Trophoblast cell (in vitro differentiated cells and primary cell): ENCODE results near the gene RPL11. TPM values are rescaled to one million over a fixed set of nuclear protein-coding genes. Genes with fewer than 3 reads are reported as not detected.

Experiments used
- DNase-seq, 2 donors: peaks; one replicate each; pipeline ENCODE4 v3.0.0-alpha.2; 2016
- H2AFZ ChIP-seq: 2 replicates; pipeline ENCODE4 v1.6.1; 2013; ENCODE audit warnings: low read length, moderate library complexity, mild to moderate bottlenecking; ENCODE audit not compliant: insufficient read depth, poor library complexity
- H2AK5ac ChIP-seq: 2 replicates; pipeline ENCODE4 v1.6.1; 2013; ENCODE audit warnings: mild to moderate bottlenecking, low read length
- H2BK120ac ChIP-seq: 2 replicates; pipeline ENCODE4 v1.6.1; 2013; ENCODE audit warnings: low read length, mild to moderate bottlenecking, moderate library complexity; ENCODE audit not compliant: insufficient read depth, poor library complexity
- H2BK12ac ChIP-seq: 2 replicates; pipeline ENCODE4 v1.6.1; 2013; ENCODE audit warnings: mild to moderate bottlenecking, low read length, moderate library complexity
- H2BK5ac ChIP-seq: 2 replicates; pipeline ENCODE4 v1.6.1; 2013; ENCODE audit warnings: low read length, low read depth, moderate library complexity, mild to moderate bottlenecking; ENCODE audit not compliant: poor library complexity
- H3K14ac ChIP-seq: 2 replicates; pipeline ENCODE4 v1.6.1; 2013; ENCODE audit warnings: mild to moderate bottlenecking, low read length
- H3K18ac ChIP-seq: 2 replicates; pipeline ENCODE4 v1.6.1; 2013; ENCODE audit warnings: mild to moderate bottlenecking, low read length
- H3K23ac ChIP-seq: 2 replicates; pipeline ENCODE4 v1.6.1; 2013; ENCODE audit warnings: low read length
- H3K27ac ChIP-seq: 2 replicates; pipeline ENCODE4 v1.5.1; 2013; ENCODE audit warnings: low read depth, mild to moderate bottlenecking, inconsistent platforms, low read length, moderate library complexity
- H3K27me3 ChIP-seq: 2 replicates; pipeline ENCODE4 v1.6.1; 2013; ENCODE audit warnings: inconsistent platforms, mild to moderate bottlenecking, low read length, moderate library complexity; ENCODE audit not compliant: insufficient read depth
- H3K36me3 ChIP-seq, 2 experiments: 1 replicate in 1 of 2; 2 replicates in 1 of 2; pipeline ENCODE4 v1.6.1; 2013; ENCODE audit warnings: low read length in 2 of 2, mild to moderate bottlenecking in 2 of 2, moderate library complexity in 1 of 2; ENCODE audit not compliant: insufficient read depth in 2 of 2, control insufficient read depth in 1 of 2
- H3K4ac ChIP-seq: 2 replicates; pipeline ENCODE4 v1.6.1; 2013; ENCODE audit warnings: low read depth, mild to moderate bottlenecking, low read length, moderate library complexity
- H3K4me1 ChIP-seq, 2 experiments: 1 replicate in 1 of 2; 2 replicates in 1 of 2; pipeline ENCODE4 v1.6.1; 2013; ENCODE audit warnings: low read length in 2 of 2, mild to moderate bottlenecking in 2 of 2, moderate library complexity in 1 of 2; ENCODE audit not compliant: insufficient read depth in 2 of 2, control insufficient read depth in 1 of 2
- H3K4me2 ChIP-seq: 2 replicates; pipeline ENCODE4 v1.6.1; 2013; ENCODE audit warnings: inconsistent platforms, mild to moderate bottlenecking, low read length, moderate library complexity
- H3K4me3 ChIP-seq: 2 replicates; pipeline ENCODE4 v1.5.1; 2013; ENCODE audit warnings: mild to moderate bottlenecking, low read depth, low read length, inconsistent platforms
- H3K79me1 ChIP-seq: one replicate; pipeline ENCODE4 v1.6.1; 2013; ENCODE audit warnings: low read length
- H3K79me2 ChIP-seq: 2 replicates; pipeline ENCODE4 v1.6.1; 2013; ENCODE audit warnings: low read length, mild to moderate bottlenecking; ENCODE audit not compliant: control insufficient read depth, insufficient read depth, poor library complexity
- H3K9ac ChIP-seq: 2 replicates; pipeline ENCODE4 v1.6.1; 2013; ENCODE audit warnings: mild to moderate bottlenecking, low read length
- H3K9me3 ChIP-seq: 2 replicates; pipeline ENCODE4 v1.6.1; 2013; ENCODE audit warnings: low read depth, mild to moderate bottlenecking, control low read depth, inconsistent platforms, low read length; ENCODE audit not compliant: insufficient read depth
- H4K12ac ChIP-seq: 2 replicates; pipeline ENCODE4 v1.6.1; 2013; ENCODE audit warnings: low read depth, mild to moderate bottlenecking, low read length, moderate library complexity
- H4K8ac ChIP-seq: 2 replicates; pipeline ENCODE4 v1.6.1; 2013; ENCODE audit warnings: low read depth, mild to moderate bottlenecking, low read length, moderate library complexity
- H4K91ac ChIP-seq: one replicate; pipeline ENCODE4 v1.6.1; 2013; ENCODE audit warnings: low read depth, mild to moderate bottlenecking, low read length, moderate library complexity
- WGBS: extraction: QIAGEN DNeasy Blood & Tissue Kit; methylation state at CpG from one replicate; pipeline ENCODE4 v1.1.7; 2013; ENCODE audit warnings: missing lambda C conversion rate; ENCODE audit not compliant: insufficient read length, insufficient coverage; ENCODE audit errors: extremely low coverage; 5-methylcytosine and 5-hydroxymethylcytosine counted together
- polyA plus RNA-seq: library from polyadenylated mRNA; stranded (reverse); fragments of 200-250 nt; gene quantifications from 2 replicates; pipeline ENCODE4 v1.2.3, GENCODE V29; 2013

RPL11 gene
- polyA plus RNA-seq, result 1,687 and 1,801 TPM in 2 replicates

- peak within 1 kb of the TSS; percentile 95 for H2BK5ac ChIP-seq
- peak within 1 kb of the TSS; percentile 94 for H3K4ac ChIP-seq
- peak within 1 kb of the TSS; percentile 97 for H3K14ac ChIP-seq
- H3K23ac ChIP-seq, result no peak within 1 kb of the TSS
- peak within 1 kb of the TSS; percentile 91 for H4K91ac ChIP-seq
- peak within 1 kb of the TSS; percentile 84 for H4K12ac ChIP-seq
- H3K18ac ChIP-seq, result peak within 1 kb of the TSS; percentile 97
- H2AFZ ChIP-seq, result peak within 1 kb of the TSS; percentile 100
- peaks cover 15% of the 10 kb centered on the region for H3K79me2 ChIP-seq
- no peaks in the 10 kb centered on the region for H3K27me3 ChIP-seq
- H3K4me3 ChIP-seq, result peak within 1 kb of the TSS; percentile 93
- peak within 1 kb of the TSS; percentile 68 for H3K4me2 ChIP-seq
- H2BK120ac ChIP-seq, result peak within 1 kb of the TSS; percentile 67
- peak; percentile 96 to 98 for DNase-seq
- H2BK12ac ChIP-seq, result peak within 1 kb of the TSS; percentile 22
- peaks cover 3 to 5% of the 10 kb centered on the region in 2 experiments for H3K4me1 ChIP-seq
- no peaks in the 10 kb centered on the region for H3K9me3 ChIP-seq
- peaks cover 4% of the 10 kb centered on the region for H3K79me1 ChIP-seq
- H3K36me3 ChIP-seq, result peaks cover 18 to 36% of the 10 kb centered on the region in 2 experiments
- peak within 1 kb of the TSS; percentile 96 for H2AK5ac ChIP-seq
- peak within 1 kb of the TSS; percentile 90 for H3K9ac ChIP-seq
- peak within 1 kb of the TSS; percentile 85 for H3K27ac ChIP-seq
- H4K8ac ChIP-seq, result peak within 1 kb of the TSS; percentile 99
- no CpG with 5 or more reads among the region's 45 CpGs for WGBS
These were observed at the start of gene RPL11 for GRCh38 chr1:23691499-23692307. RPL11 (plus strand) TSS chr1:23691806; CDS start chr1:23691824, 18 bp downstream.

GRCh38 chr1:23643736-23644554 is 47.7 kb upstream of the RPL11 start:
- H3K4me1 ChIP-seq, result no peaks in the 10 kb centered on the region
- H3K4me2 ChIP-seq, result no peak overlapping the region
- H4K12ac ChIP-seq, result no peak overlapping the region
- H3K18ac ChIP-seq, result no peak overlapping the region
- WGBS, result no CpG with 5 or more reads among the region's 7 CpGs
- H4K8ac ChIP-seq, result no peak overlapping the region
- no peak overlapping the region for H2AFZ ChIP-seq
- H3K9ac ChIP-seq, result no peak overlapping the region
- no peaks in the 10 kb centered on the region for H3K27me3 ChIP-seq
- H3K79me1 ChIP-seq, result no peaks in the 10 kb centered on the region
- H3K9me3 ChIP-seq, result peaks cover 3% of the 10 kb centered on the region
- no peak overlapping the region for H2AK5ac ChIP-seq
- no peaks in the 10 kb centered on the region for H3K36me3 ChIP-seq
- H4K91ac ChIP-seq, result no peak overlapping the region
- H2BK120ac ChIP-seq, result no peak overlapping the region
- no peak overlapping the region for H3K4ac ChIP-seq
- H3K79me2 ChIP-seq, result no peaks in the 10 kb centered on the region
- no peak overlapping the region for H2BK12ac ChIP-seq
- H3K23ac ChIP-seq, result no peak overlapping the region
- no peak overlapping the region for H3K14ac ChIP-seq
- H3K4me3 ChIP-seq, result no peak overlapping the region
- no peak for DNase-seq
- H3K27ac ChIP-seq, result no peak overlapping the region
- H2BK5ac ChIP-seq, result no peak overlapping the region

- Histone ChIP-seq H2BK5ac (no peak overlapping the region), H4K91ac (no peak overlapping the region), H2AFZ (no peak overlapping the region), H3K27me3 (no peaks in the 10 kb centered on the region), H3K4me3 (no peak overlapping the region), H4K12ac (no peak overlapping the region), H2BK12ac (no peak overlapping the region), H3K79me2 (no peaks in the 10 kb centered on the region), H2AK5ac (no peak overlapping the region), H3K4me1 (no peaks in the 10 kb centered on the region), H3K79me1 (no peaks in the 10 kb centered on the region), H3K4me2 (no peak overlapping the region), H3K9me3 (peaks cover 3% of the 10 kb centered on the region), H3K4ac (no peak overlapping the region), H3K14ac (no peak overlapping the region), H4K8ac (no peak overlapping the region), H3K18ac (no peak overlapping the region), H3K27ac (no peak overlapping the region), H3K36me3 (no peaks in the 10 kb centered on the region), H3K23ac (no peak overlapping the region), H2BK120ac (no peak overlapping the region), H3K9ac (no peak overlapping the region)
- DNase-seq, result peak; percentile 66 to 68
- WGBS, result no CpG with 5 or more reads among the region's 5 CpGs
These were observed 47.1 kb upstream of the RPL11 start for GRCh38 chr1:23644555-23644866.

- H3K14ac ChIP-seq, result no peak overlapping the region
- H3K27ac ChIP-seq, result no peak overlapping the region
- no peak overlapping the region for H2AFZ ChIP-seq
- no peak overlapping the region for H4K8ac ChIP-seq
- no peak overlapping the region for H2BK12ac ChIP-seq
- H3K79me2 ChIP-seq, result no peaks in the 10 kb centered on the region
- no peak overlapping the region for H2AK5ac ChIP-seq
- no peak overlapping the region for H2BK120ac ChIP-seq
- no peak for DNase-seq
- H2BK5ac ChIP-seq, result no peak overlapping the region
- peaks cover 5% of the 10 kb centered on the region for H3K9me3 ChIP-seq
- H3K23ac ChIP-seq, result no peak overlapping the region
- no peaks in the 10 kb centered on the region for H3K36me3 ChIP-seq
- H3K4me3 ChIP-seq, result no peak overlapping the region
- no peaks in the 10 kb centered on the region for H3K27me3 ChIP-seq
- no peaks in the 10 kb centered on the region for H3K4me1 ChIP-seq
- no peak overlapping the region for H3K4me2 ChIP-seq
- no peak overlapping the region for H4K12ac ChIP-seq
- WGBS, result no CpG with 5 or more reads among the region's 3 CpGs
- H4K91ac ChIP-seq, result no peak overlapping the region
- H3K18ac ChIP-seq, result no peak overlapping the region
- H3K4ac ChIP-seq, result no peak overlapping the region
- no peaks in the 10 kb centered on the region for H3K79me1 ChIP-seq
- no peak overlapping the region for H3K9ac ChIP-seq
These were observed 46.3 kb upstream of the RPL11 start for GRCh38 chr1:23645338-23645737.
